NCI-H748 (cell line): ENCODE data around the gene S100A11.
A peak's percentile ranks its signal among the peaks of the same experiment; 100 is the strongest.

ENCODE experiments used
- DNase-seq: peaks from one replicate; lab custom pipeline; 2025; ENCODE audit not compliant: unreplicated experiment; lab: John Stamatoyannopoulos, UW

Gene S100A11

GRCh38 chr1:152003846-152004442 is 32.9 kb downstream of the S100A11 start:
- DNase-seq: no peak

- DNase-seq: no peak
These were observed 33.8 kb downstream of the S100A11 start for GRCh38 chr1:152002960-152003359.

GRCh38 chr1:152001631-152002584 is 34.9 kb downstream of the S100A11 start:
- DNase-seq: peak; percentile 78

- no peak for DNase-seq
These were observed 35.7 kb downstream of the S100A11 start for GRCh38 chr1:152000964-152001630.

GRCh38 chr1:151998611-151999362 is 38.0 kb downstream of the S100A11 start:
- no peak for DNase-seq

GRCh38 chr1:151997284-151997570 is 39.6 kb downstream of the S100A11 start:
- DNase-seq: no peak

- no peak for DNase-seq
These were observed 41.0 kb downstream of the S100A11 start for GRCh38 chr1:151995774-151996173.

- DNase-seq: no peak
These were observed 41.8 kb downstream of the S100A11 start for GRCh38 chr1:151994956-151995355.

GRCh38 chr1:151993734-151994496 is 42.9 kb downstream of the S100A11 start, which contains the start of gene S100A10:
Gene S100A10 (minus strand): TSS chr1:151993859. CDS start chr1:151986230, 7,629 bp downstream.
- peak; percentile 72 for DNase-seq

GRCh38 chr1:151993084-151993733 is 43.6 kb downstream of the S100A11 start:
- DNase-seq: peak; percentile 49

- peak; percentile 75 for DNase-seq
These were observed 44.3 kb downstream of the S100A11 start for GRCh38 chr1:151992303-151993083.

- DNase-seq: no peak
These were observed 45.0 kb downstream of the S100A11 start for GRCh38 chr1:151991663-151992302.

- DNase-seq: peak; percentile 73
These were observed 46.0 kb downstream of the S100A11 start for GRCh38 chr1:151990856-151991198.

- peak; percentile 45 for DNase-seq
These were observed 46.5 kb downstream of the S100A11 start for GRCh38 chr1:151990058-151990855.

GRCh38 chr1:151989211-151989862 is 47.5 kb downstream of the S100A11 start:
- no peak for DNase-seq

- DNase-seq: no peak
These were observed 48.3 kb downstream of the S100A11 start for GRCh38 chr1:151988405-151988923.
